Putamen (tissue), 1 donor: ENCODE results near the gene NMNAT2.
"Not testable (repeated sequence)": the region's sequence is repeated elsewhere in the genome, so short reads cannot be mapped to it uniquely, and the experiment has no call there.

Experiments
- DNase-seq: peaks from one replicate; pipeline ENCODE4 v3.0.0-alpha.2; 2016; ENCODE audit warnings: low spot score

NMNAT2 gene

GRCh38 chr1:183287191-183287675 lies 130.9 kb downstream of the NMNAT2 start:
- DNase-seq, result no peak

GRCh38 chr1:183285746-183286145 lies 132.4 kb downstream of the NMNAT2 start:
- no peak for DNase-seq

GRCh38 chr1:183285256-183285655 lies 132.9 kb downstream of the NMNAT2 start:
- DNase-seq, result no peak

GRCh38 chr1:183284086-183284485 lies 134.1 kb downstream of the NMNAT2 start:
- no peak for DNase-seq

- no peak for DNase-seq
Observed at GRCh38 chr1:183283286-183283685, 134.9 kb downstream of the NMNAT2 start.

GRCh38 chr1:183282101-183282855 lies 135.9 kb downstream of the NMNAT2 start:
- no peak for DNase-seq

- peak; percentile 86 for DNase-seq
Observed at GRCh38 chr1:183281553-183282091, 136.6 kb downstream of the NMNAT2 start.

GRCh38 chr1:183281039-183281438 lies 137.1 kb downstream of the NMNAT2 start:
- no peak for DNase-seq

GRCh38 chr1:183279835-183280234 lies 138.3 kb downstream of the NMNAT2 start:
- no peak for DNase-seq

GRCh38 chr1:183278739-183279591 lies 139.2 kb downstream of the NMNAT2 start:
- no peak for DNase-seq

GRCh38 chr1:183277821-183278738 lies 140.1 kb downstream of the NMNAT2 start:
- no peak for DNase-seq

- no peak for DNase-seq
Observed at GRCh38 chr1:183276386-183277080, 141.6 kb downstream of the NMNAT2 start.

GRCh38 chr1:183275322-183275721 lies 142.9 kb downstream of the NMNAT2 start:
- no peak for DNase-seq

- no peak for DNase-seq
Observed at GRCh38 chr1:183274836-183275235, 143.3 kb downstream of the NMNAT2 start.

- DNase-seq, result not testable (repeated sequence)
Observed at GRCh38 chr1:183273984-183274383, 144.2 kb downstream of the NMNAT2 start.

GRCh38 chr1:183273300-183273699 lies 144.9 kb downstream of the NMNAT2 start:
- no peak for DNase-seq

- DNase-seq, result no peak
Observed at GRCh38 chr1:183272390-183272848, 145.8 kb downstream of the NMNAT2 start.

- DNase-seq, result no peak
Observed at GRCh38 chr1:183270541-183271141, 147.5 kb downstream of the NMNAT2 start.

- no peak for DNase-seq
Observed at GRCh38 chr1:183267646-183268431, 150.3 kb downstream of the NMNAT2 start.
